Measurements from ENCODE around the gene RASGRF2.
"Not testable (repeated sequence)": the region's sequence is repeated elsewhere in the genome, so short reads cannot be mapped to it uniquely, and the experiment has no call there.

RASGRF2 gene

GRCh38 chr5:81080809-81081460, 120.8 kb downstream of the RASGRF2 start:
- DNase-seq, result no peak

- DNase-seq, result no peak
Measured at GRCh38 chr5:81081461-81081835, 121.3 kb downstream of the RASGRF2 start.

- no peak for DNase-seq
Measured at GRCh38 chr5:81086881-81087281, 126.7 kb downstream of the RASGRF2 start.

- DNase-seq, result no peak
Measured at GRCh38 chr5:81091199-81091598, 131.0 kb downstream of the RASGRF2 start.

GRCh38 chr5:81093536-81094196, 133.5 kb downstream of the RASGRF2 start:
- no peak for DNase-seq

GRCh38 chr5:81095835-81096234, 135.7 kb downstream of the RASGRF2 start:
- DNase-seq, result no peak

GRCh38 chr5:81097713-81098112, 137.6 kb downstream of the RASGRF2 start:
- no peak for DNase-seq

GRCh38 chr5:81105261-81105877, 145.2 kb downstream of the RASGRF2 start:
- DNase-seq, result no peak

GRCh38 chr5:81115261-81115660, 155.1 kb downstream of the RASGRF2 start:
- no peak for DNase-seq

- DNase-seq, result no peak
Measured at GRCh38 chr5:81117566-81117965, 157.4 kb downstream of the RASGRF2 start.

GRCh38 chr5:81121273-81121672, 161.1 kb downstream of the RASGRF2 start:
- DNase-seq, result no peak

- DNase-seq, result no peak
Measured at GRCh38 chr5:81121836-81122630, 161.9 kb downstream of the RASGRF2 start.

GRCh38 chr5:81124689-81125088, 164.5 kb downstream of the RASGRF2 start:
- not testable (repeated sequence) for DNase-seq

GRCh38 chr5:81125959-81126358, 165.8 kb downstream of the RASGRF2 start:
- no peak for DNase-seq

GRCh38 chr5:81128416-81128815, 168.3 kb downstream of the RASGRF2 start:
- DNase-seq, result no peak

- no peak for DNase-seq
Measured at GRCh38 chr5:81132381-81132780, 172.2 kb downstream of the RASGRF2 start.

GRCh38 chr5:81134066-81134465, 173.9 kb downstream of the RASGRF2 start:
- no peak for DNase-seq

GRCh38 chr5:81134566-81134965, 174.4 kb downstream of the RASGRF2 start:
- DNase-seq, result no peak

GRCh38 chr5:81136557-81136956, 176.4 kb downstream of the RASGRF2 start:
- DNase-seq, result no peak

- DNase-seq, result no peak
Measured at GRCh38 chr5:81137833-81138232, 177.7 kb downstream of the RASGRF2 start.

- no peak for DNase-seq
Measured at GRCh38 chr5:81140441-81140840, 180.3 kb downstream of the RASGRF2 start.

GRCh38 chr5:81140943-81141342, 180.8 kb downstream of the RASGRF2 start:
- DNase-seq, result no peak

- no peak for DNase-seq
Measured at GRCh38 chr5:81142108-81142507, 181.9 kb downstream of the RASGRF2 start.
